ENCODE measurements around the gene PICK1. TPM values are rescaled to one million over a fixed set of nuclear protein-coding genes. Genes with fewer than 3 reads are reported as not detected.

Gene PICK1
- total RNA-seq, 2 donors from 2014 or later = 90.0 to 114 TPM

DNA sequence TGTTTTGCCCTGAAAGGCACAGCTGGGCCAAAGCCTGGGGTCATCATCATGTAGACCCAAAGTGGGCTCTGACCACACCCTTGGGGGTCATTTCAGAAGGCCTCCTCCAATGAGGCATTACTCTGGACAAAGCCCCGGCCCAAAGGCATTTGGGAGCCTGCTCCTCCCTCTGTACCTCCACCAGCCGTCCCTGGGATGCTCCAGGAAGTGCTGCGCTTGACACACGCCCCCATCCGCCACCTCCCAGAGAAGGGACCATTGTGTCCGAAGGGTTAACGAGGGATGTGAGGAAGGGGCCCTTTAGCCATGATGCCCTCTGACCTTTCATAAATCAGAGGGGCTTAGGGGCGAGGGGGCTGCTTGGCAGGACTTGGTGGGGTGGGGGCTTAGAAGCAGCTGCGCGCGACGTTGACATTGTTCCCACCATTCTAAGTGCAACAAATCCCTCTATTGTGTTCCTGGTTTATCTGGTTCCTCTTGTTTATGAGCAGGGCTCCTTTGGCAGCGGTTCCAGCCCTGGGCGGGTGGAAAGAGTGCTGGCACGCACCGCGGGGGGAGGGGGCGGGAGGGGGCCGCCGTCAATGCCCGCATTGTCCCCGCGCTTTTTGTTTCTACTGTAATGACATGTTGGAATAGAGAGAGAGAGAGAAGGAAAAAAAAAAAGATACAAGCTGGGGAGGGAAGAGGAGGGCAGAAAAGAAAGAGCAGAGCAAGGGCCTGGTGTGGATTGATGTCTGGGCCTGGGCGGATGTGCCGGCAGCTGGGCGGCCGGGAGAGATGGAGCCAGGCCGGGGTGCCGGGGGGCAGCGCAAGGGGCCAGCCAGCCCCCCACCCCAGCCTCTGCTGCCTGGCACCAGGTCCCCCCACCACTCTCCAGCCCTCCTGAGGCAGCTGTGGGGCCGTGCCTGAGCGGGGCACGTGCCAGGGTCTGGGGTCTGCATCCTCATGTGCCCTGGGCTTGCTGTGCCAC, 40.7 kb upstream of the PICK1 start:
- no peaks in the 10 kb centered on the region for H3K36me3 ChIP-seq
- TF ChIP-seq POLR2A (IDR thresholded peaks at IDR 0.05) = no peak
- TF ChIP-seq POLR2AphosphoS5 (IDR thresholded peaks at IDR 0.05) = peak; percentile 77
- TF ChIP-seq, protein P1, sequence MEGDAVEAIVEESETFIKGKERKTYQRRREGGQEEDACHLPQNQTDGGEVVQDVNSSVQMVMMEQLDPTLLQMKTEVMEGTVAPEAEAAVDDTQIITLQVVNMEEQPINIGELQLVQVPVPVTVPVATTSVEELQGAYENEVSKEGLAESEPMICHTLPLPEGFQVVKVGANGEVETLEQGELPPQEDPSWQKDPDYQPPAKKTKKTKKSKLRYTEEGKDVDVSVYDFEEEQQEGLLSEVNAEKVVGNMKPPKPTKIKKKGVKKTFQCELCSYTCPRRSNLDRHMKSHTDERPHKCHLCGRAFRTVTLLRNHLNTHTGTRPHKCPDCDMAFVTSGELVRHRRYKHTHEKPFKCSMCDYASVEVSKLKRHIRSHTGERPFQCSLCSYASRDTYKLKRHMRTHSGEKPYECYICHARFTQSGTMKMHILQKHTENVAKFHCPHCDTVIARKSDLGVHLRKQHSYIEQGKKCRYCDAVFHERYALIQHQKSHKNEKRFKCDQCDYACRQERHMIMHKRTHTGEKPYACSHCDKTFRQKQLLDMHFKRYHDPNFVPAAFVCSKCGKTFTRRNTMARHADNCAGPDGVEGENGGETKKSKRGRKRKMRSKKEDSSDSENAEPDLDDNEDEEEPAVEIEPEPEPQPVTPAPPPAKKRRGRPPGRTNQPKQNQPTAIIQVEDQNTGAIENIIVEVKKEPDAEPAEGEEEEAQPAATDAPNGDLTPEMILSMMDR (IDR thresholded peaks at IDR 0.05) = no peak
- H3K4me3 ChIP-seq = peak overlapping the region in 1 of 2 donors; percentile 9
- H3K27ac ChIP-seq = peak overlapping the region; percentile 70 to 79
- no peaks in the 10 kb centered on the region for H3K27me3 ChIP-seq (replicated peaks; ENCODE audit: insufficient read depth)
- no peaks in the 10 kb centered on the region for H3K9me3 ChIP-seq
- WGBS = 19% methylated on average over 33 of the region's 33 CpGs
- peaks cover 15% of the 10 kb centered on the region for H3K4me1 ChIP-seq (replicated peaks)
- DNase-seq (ENCODE audit: low spot score) = peak; percentile 86
- intact Hi-C loops (cut with DNase I) = no loop called here

- DNase-seq (ENCODE audit: low spot score) = peak; percentile 70
These were observed 39.8 kb upstream of the PICK1 start for GRCh38 chr22:38017272-38017920.

GRCh38 chr22:38017939-38018885, 39.0 kb upstream of the PICK1 start:
- Histone ChIP-seq H3K4me3 (no peak overlapping the region), H3K4me1 (replicated peaks) (peaks cover 15% of the 10 kb centered on the region), H3K9me3 (no peaks in the 10 kb centered on the region), H3K27ac (peak overlapping the region; percentile 70 to 79), H3K27me3 (replicated peaks; ENCODE audit: insufficient read depth) (no peaks in the 10 kb centered on the region), H3K36me3 (no peaks in the 10 kb centered on the region)
- TF ChIP-seq POLR2AphosphoS5 (IDR thresholded peaks at IDR 0.05) = no peak
- TF ChIP-seq, protein P1 (IDR thresholded peaks at IDR 0.05) = no peak
- TF ChIP-seq POLR2A (IDR thresholded peaks at IDR 0.05) = no peak
- no peak for DNase-seq (ENCODE audit: low spot score)
- WGBS = 94% methylated on average over 12 of the region's 12 CpGs
- intact Hi-C loops (cut with DNase I) = no loop called here

More at GRCh38 chr22:38017272-38017920, 39.8 kb upstream of the PICK1 start:
- H3K36me3 ChIP-seq = no peaks in the 10 kb centered on the region
- WGBS = 36% methylated on average over 7 of the region's 7 CpGs
- no peaks in the 10 kb centered on the region for H3K27me3 ChIP-seq (replicated peaks; ENCODE audit: insufficient read depth)
- no peak overlapping the region for H3K4me3 ChIP-seq
- intact Hi-C loops (cut with DNase I) = no loop called here
- peak overlapping the region; percentile 70 to 79 for H3K27ac ChIP-seq
- TF ChIP-seq, protein P1 (IDR thresholded peaks at IDR 0.05) = no peak
- TF ChIP-seq POLR2AphosphoS5 (IDR thresholded peaks at IDR 0.05) = peak; percentile 58
- H3K9me3 ChIP-seq = no peaks in the 10 kb centered on the region
- H3K4me1 ChIP-seq (replicated peaks) = peaks cover 15% of the 10 kb centered on the region

DNA sequence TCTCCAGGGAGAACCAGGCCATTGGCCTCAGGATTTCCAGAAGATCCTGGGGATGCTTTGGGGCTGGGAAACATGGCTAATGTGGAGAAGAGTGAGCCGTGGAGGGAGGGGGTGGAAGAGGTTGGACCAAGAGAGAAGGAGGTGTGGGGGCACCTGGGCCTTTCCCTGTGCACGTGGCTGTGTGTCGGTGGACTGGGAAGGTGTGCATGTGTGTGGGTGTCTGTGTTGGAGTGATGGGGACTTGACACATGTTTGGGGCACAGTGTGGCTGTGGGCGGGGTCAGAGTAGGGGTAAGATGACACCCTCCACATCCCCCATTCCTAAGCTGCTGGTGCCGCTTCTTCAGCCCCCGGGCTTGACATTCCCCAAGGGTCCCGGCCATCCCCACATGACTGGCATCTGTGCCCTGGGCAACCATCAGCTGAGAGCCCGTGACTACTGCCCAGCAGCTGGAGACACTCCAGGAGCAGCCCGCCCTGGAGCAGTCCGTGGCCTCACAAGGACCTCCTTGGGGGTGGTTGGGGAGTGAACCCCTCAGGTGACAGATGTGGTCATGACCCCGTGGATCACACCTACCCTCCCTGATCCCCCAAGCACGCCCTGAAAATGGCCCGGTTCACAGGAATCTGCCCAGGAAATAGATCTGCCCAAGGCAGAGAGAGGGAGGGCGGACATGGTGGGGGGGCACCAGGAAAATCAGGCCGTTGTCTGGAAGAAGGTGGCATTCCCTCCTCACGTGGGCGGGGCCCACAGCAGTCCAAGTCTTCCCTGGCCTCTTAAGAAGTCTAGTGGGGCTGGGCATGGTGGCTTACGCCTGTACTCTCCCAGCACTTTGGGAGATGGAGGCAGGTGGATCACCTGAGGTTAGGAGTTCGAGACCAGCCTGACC, 38.0 kb upstream of the PICK1 start:
- H3K36me3 ChIP-seq = no peaks in the 10 kb centered on the region
- 85% methylated on average over 19 of the region's 19 CpGs for WGBS
- H3K9me3 ChIP-seq = no peaks in the 10 kb centered on the region
- no peak overlapping the region for H3K27ac ChIP-seq
- TF ChIP-seq POLR2AphosphoS5 (IDR thresholded peaks at IDR 0.05) = no peak
- TF ChIP-seq, protein P1 (IDR thresholded peaks at IDR 0.05) = no peak
- TF ChIP-seq POLR2A (IDR thresholded peaks at IDR 0.05) = no peak
- H3K4me1 ChIP-seq (replicated peaks) = peaks cover 15% of the 10 kb centered on the region
- intact Hi-C loops (cut with DNase I) = no loop called here
- no peaks in the 10 kb centered on the region for H3K27me3 ChIP-seq (replicated peaks; ENCODE audit: insufficient read depth)
- no peak overlapping the region for H3K4me3 ChIP-seq
- DNase-seq (ENCODE audit: low spot score) = no peak
